ENCODE data around the gene OLFM1.
"Not testable (repeated sequence)": the region's sequence is repeated elsewhere in the genome, so short reads cannot be mapped to it uniquely, and the experiment has no call there.

Gene OLFM1

GRCh38 chr9:135146241-135146640, 58.8 kb downstream of the OLFM1 start:
- Histone ChIP-seq H3K9me3 (ENCODE audit: control insufficient read depth, low read depth, low read length) (no peaks in the 10 kb centered on the region), H3K4me1 (ENCODE audit: control insufficient read depth, low read depth, low read length) (no peaks in the 10 kb centered on the region), H3K4me3 (ENCODE audit: low read length) (no peak overlapping the region), H3K27ac (ENCODE audit: low read length) (no peak overlapping the region), H3K9ac (ENCODE audit: low read length) (no peak overlapping the region), H3K27me3 (ENCODE audit: control insufficient read depth, insufficient read depth, low read length) (no peaks in the 10 kb centered on the region), H3K36me3 (ENCODE audit: control insufficient read depth, low read depth, low read length) (no peaks in the 10 kb centered on the region)

- Histone ChIP-seq H3K27ac (ENCODE audit: low read length) (no peak overlapping the region), H3K9ac (ENCODE audit: low read length) (no peak overlapping the region), H3K27me3 (ENCODE audit: control insufficient read depth, insufficient read depth, low read length) (no peaks in the 10 kb centered on the region), H3K9me3 (ENCODE audit: control insufficient read depth, low read depth, low read length) (no peaks in the 10 kb centered on the region), H3K36me3 (ENCODE audit: control insufficient read depth, low read depth, low read length) (no peaks in the 10 kb centered on the region), H3K4me1 (ENCODE audit: control insufficient read depth, low read depth, low read length) (no peaks in the 10 kb centered on the region), H3K4me3 (ENCODE audit: low read length) (no peak overlapping the region)
Measured at GRCh38 chr9:135146766-135147473, 59.5 kb downstream of the OLFM1 start.

DNA sequence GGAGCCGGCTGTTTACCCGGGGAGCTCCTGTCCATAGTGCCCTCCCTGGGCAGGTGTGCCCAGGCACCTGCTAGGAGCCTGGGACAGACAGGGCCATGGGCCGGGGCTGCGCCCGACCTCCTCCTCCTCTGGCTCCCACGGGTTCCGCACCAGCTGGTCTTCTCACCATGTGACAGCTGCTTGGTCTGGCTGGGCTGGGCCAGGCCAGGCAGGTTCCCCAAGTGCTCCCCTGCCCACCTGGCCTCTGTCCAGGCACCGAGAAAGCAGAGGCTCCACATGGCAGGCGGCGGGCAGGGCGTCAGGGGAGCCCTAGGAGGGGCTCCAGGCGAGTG, 60.0 kb downstream of the OLFM1 start:
- H3K27ac ChIP-seq (ENCODE audit: low read length) = no peak overlapping the region
- H3K36me3 ChIP-seq (ENCODE audit: control insufficient read depth, low read depth, low read length) = no peaks in the 10 kb centered on the region
- no peak overlapping the region for H3K9ac ChIP-seq (ENCODE audit: low read length)
- no peak overlapping the region for H3K4me3 ChIP-seq (ENCODE audit: low read length)
- H3K27me3 ChIP-seq (ENCODE audit: control insufficient read depth, insufficient read depth, low read length) = no peaks in the 10 kb centered on the region
- H3K4me1 ChIP-seq (ENCODE audit: control insufficient read depth, low read depth, low read length) = no peaks in the 10 kb centered on the region
- H3K9me3 ChIP-seq (ENCODE audit: control insufficient read depth, low read depth, low read length) = no peaks in the 10 kb centered on the region

GRCh38 chr9:135147938-135148337, 60.5 kb downstream of the OLFM1 start:
- no peaks in the 10 kb centered on the region for H3K27me3 ChIP-seq (ENCODE audit: control insufficient read depth, insufficient read depth, low read length)
- H3K4me1 ChIP-seq (ENCODE audit: control insufficient read depth, low read depth, low read length) = peaks cover 4% of the 10 kb centered on the region
- H3K27ac ChIP-seq (ENCODE audit: low read length) = no peak overlapping the region
- no peaks in the 10 kb centered on the region for H3K36me3 ChIP-seq (ENCODE audit: control insufficient read depth, low read depth, low read length)
- no peak overlapping the region for H3K9ac ChIP-seq (ENCODE audit: low read length)
- H3K4me3 ChIP-seq (ENCODE audit: low read length) = no peak overlapping the region
- no peaks in the 10 kb centered on the region for H3K9me3 ChIP-seq (ENCODE audit: control insufficient read depth, low read depth, low read length)

GRCh38 chr9:135148386-135148785, 60.9 kb downstream of the OLFM1 start:
- Histone ChIP-seq H3K36me3 (ENCODE audit: control insufficient read depth, low read depth, low read length) (no peaks in the 10 kb centered on the region), H3K9me3 (ENCODE audit: control insufficient read depth, low read depth, low read length) (no peaks in the 10 kb centered on the region), H3K4me3 (ENCODE audit: low read length) (no peak overlapping the region), H3K4me1 (ENCODE audit: control insufficient read depth, low read depth, low read length) (peaks cover 7% of the 10 kb centered on the region), H3K27ac (ENCODE audit: low read length) (no peak overlapping the region), H3K27me3 (ENCODE audit: control insufficient read depth, insufficient read depth, low read length) (no peaks in the 10 kb centered on the region), H3K9ac (ENCODE audit: low read length) (no peak overlapping the region)

- H3K9me3 ChIP-seq (ENCODE audit: control insufficient read depth, low read depth, low read length); H3K36me3 ChIP-seq (ENCODE audit: control insufficient read depth, low read depth, low read length); H3K4me3 ChIP-seq (ENCODE audit: low read length); H3K9ac ChIP-seq (ENCODE audit: low read length); H3K4me1 ChIP-seq (ENCODE audit: control insufficient read depth, low read depth, low read length); H3K27ac ChIP-seq (ENCODE audit: low read length); H3K27me3 ChIP-seq (ENCODE audit: control insufficient read depth, insufficient read depth, low read length): not testable (repeated sequence)
Measured at GRCh38 chr9:135149901-135150300, 62.4 kb downstream of the OLFM1 start.

GRCh38 chr9:135150981-135151380, 63.5 kb downstream of the OLFM1 start:
- Histone ChIP-seq H3K27ac (ENCODE audit: low read length) (no peak overlapping the region), H3K36me3 (ENCODE audit: control insufficient read depth, low read depth, low read length) (no peaks in the 10 kb centered on the region), H3K4me1 (ENCODE audit: control insufficient read depth, low read depth, low read length) (peaks cover 7% of the 10 kb centered on the region), H3K9me3 (ENCODE audit: control insufficient read depth, low read depth, low read length) (no peaks in the 10 kb centered on the region), H3K4me3 (ENCODE audit: low read length) (no peak overlapping the region), H3K27me3 (ENCODE audit: control insufficient read depth, insufficient read depth, low read length) (no peaks in the 10 kb centered on the region), H3K9ac (ENCODE audit: low read length) (no peak overlapping the region)

DNA sequence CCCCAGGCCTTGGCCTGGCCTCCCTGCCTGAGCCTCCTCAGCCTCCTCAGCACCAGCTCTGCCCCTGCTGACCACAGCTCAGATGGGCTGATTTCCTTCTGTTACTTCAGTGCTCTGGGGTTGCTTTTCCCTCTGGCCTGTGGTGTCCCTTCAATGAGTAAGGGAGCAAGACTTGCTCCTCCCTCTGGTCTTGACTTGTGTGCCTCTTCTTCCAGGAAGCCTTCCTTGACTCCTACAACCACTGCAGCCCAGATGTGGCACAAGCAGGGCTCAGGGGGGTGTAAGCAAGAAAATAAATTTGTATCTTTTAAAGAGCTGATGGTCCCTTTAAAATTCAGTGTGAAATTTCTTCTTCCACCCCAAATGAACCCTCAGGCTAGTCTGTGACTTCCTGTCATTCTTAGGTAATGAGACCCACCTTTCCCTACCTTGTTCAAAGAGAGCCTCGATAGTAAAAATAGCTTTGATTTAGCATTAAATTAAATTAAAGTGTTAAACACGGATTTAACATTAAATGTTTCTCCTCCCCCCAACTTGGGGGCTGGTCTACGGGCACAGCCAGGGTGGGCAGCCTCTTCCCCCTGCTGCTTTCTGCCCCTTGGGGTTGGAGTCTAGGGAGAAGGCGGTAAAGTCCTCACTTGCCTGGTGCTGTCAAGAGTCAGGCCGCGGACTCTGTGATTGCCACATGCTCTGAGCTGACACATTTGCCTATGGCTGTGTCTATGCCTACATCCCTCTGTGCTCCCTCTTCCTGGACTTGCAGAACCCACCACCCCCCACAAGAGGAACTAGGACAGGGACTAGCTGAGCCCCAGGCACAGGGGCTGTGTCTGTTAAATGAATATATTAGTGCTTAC, 64.5 kb downstream of the OLFM1 start:
- no peak overlapping the region for H3K27ac ChIP-seq (ENCODE audit: low read length)
- no peak overlapping the region for H3K4me3 ChIP-seq (ENCODE audit: low read length)
- H3K27me3 ChIP-seq (ENCODE audit: control insufficient read depth, insufficient read depth, low read length) = no peaks in the 10 kb centered on the region
- H3K9me3 ChIP-seq (ENCODE audit: control insufficient read depth, low read depth, low read length) = no peaks in the 10 kb centered on the region
- H3K9ac ChIP-seq (ENCODE audit: low read length) = no peak overlapping the region
- peaks cover 7% of the 10 kb centered on the region for H3K4me1 ChIP-seq (ENCODE audit: control insufficient read depth, low read depth, low read length)
- no peaks in the 10 kb centered on the region for H3K36me3 ChIP-seq (ENCODE audit: control insufficient read depth, low read depth, low read length)

- H3K27ac ChIP-seq (ENCODE audit: low read length) = no peak overlapping the region
- no peaks in the 10 kb centered on the region for H3K27me3 ChIP-seq (ENCODE audit: control insufficient read depth, insufficient read depth, low read length)
- no peak overlapping the region for H3K9ac ChIP-seq (ENCODE audit: low read length)
- no peaks in the 10 kb centered on the region for H3K36me3 ChIP-seq (ENCODE audit: control insufficient read depth, low read depth, low read length)
- no peak overlapping the region for H3K4me3 ChIP-seq (ENCODE audit: low read length)
- H3K9me3 ChIP-seq (ENCODE audit: control insufficient read depth, low read depth, low read length) = no peaks in the 10 kb centered on the region
- peaks cover 7% of the 10 kb centered on the region for H3K4me1 ChIP-seq (ENCODE audit: control insufficient read depth, low read depth, low read length)
Measured at GRCh38 chr9:135152614-135153334, 65.3 kb downstream of the OLFM1 start.

DNA sequence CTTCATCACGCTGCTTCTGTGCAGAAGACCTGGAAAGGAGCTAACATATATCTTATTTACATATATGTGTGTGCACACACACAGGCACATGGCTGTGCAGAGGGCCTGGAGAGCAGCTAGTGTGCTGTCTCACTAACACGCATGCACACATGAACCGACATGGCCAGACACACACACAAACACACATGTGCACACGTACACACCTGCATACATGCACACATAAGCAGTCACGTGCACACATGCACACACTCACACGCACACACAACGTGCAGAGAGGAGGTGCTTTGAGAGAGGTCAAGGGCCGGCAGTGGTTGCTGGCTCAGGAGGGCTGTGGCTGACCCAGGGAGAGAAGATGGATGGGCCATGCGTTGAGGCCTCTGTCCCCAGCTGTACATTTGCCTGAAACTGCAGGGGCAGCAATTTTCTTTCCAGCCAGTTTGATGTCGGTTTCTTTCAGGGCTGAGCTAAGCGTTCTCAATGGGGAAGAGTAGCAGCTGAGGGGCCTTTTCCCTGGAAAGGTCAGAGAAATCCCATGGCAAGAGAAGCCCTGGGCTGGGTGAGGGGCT, 66.7 kb downstream of the OLFM1 start:
- Histone ChIP-seq H3K4me1 (ENCODE audit: control insufficient read depth, low read depth, low read length) (peaks cover 7% of the 10 kb centered on the region), H3K9me3 (ENCODE audit: control insufficient read depth, low read depth, low read length) (no peaks in the 10 kb centered on the region), H3K4me3 (ENCODE audit: low read length) (no peak overlapping the region), H3K9ac (ENCODE audit: low read length) (no peak overlapping the region), H3K36me3 (ENCODE audit: control insufficient read depth, low read depth, low read length) (no peaks in the 10 kb centered on the region), H3K27me3 (ENCODE audit: control insufficient read depth, insufficient read depth, low read length) (no peaks in the 10 kb centered on the region), H3K27ac (ENCODE audit: low read length) (no peak overlapping the region)

- Histone ChIP-seq H3K9ac (ENCODE audit: low read length) (no peak overlapping the region), H3K9me3 (ENCODE audit: control insufficient read depth, low read depth, low read length) (no peaks in the 10 kb centered on the region), H3K4me1 (ENCODE audit: control insufficient read depth, low read depth, low read length) (peaks cover 7% of the 10 kb centered on the region), H3K27ac (ENCODE audit: low read length) (no peak overlapping the region), H3K36me3 (ENCODE audit: control insufficient read depth, low read depth, low read length) (no peaks in the 10 kb centered on the region), H3K27me3 (ENCODE audit: control insufficient read depth, insufficient read depth, low read length) (no peaks in the 10 kb centered on the region), H3K4me3 (ENCODE audit: low read length) (no peak overlapping the region)
Measured at GRCh38 chr9:135155396-135155795, 67.9 kb downstream of the OLFM1 start.

All from iPS-18a (cell line).